ENCODE results near the gene PIK3CB. TPM values are rescaled to one million over a fixed set of nuclear protein-coding genes. Genes with fewer than 3 reads are reported as not detected.
"Not testable (repeated sequence)": the region's sequence is repeated elsewhere in the genome, so short reads cannot be mapped to it uniquely, and the experiment has no call there.

PIK3CB gene
- total and polyA plus RNA-seq, 7 donors = 5.8 to 46.3 (median 18.1) TPM

DNA sequence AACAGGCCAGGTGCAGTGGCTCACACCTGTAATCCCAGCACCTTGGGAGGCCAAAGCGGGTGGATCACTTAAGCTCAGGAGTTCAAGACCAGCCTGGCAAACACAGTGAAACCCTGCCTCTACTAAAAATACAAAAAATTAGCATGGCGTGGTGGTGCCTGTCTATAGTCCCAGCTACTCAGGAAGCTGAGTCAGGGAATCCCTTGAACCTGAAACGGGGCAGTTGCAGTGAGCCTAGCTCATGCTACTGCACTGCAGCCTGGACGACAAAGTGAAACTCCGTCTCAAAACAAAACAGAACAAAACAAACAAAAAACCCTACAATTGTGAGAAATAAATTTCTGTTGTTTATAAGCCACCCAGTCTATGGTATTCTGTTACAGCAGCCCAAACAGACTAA, 94.7 kb downstream of the PIK3CB start:
- H3K36me3 ChIP-seq (ENCODE audit: insufficient read depth in 1 of 2, low read depth in 1 of 2) = peaks cover 6 to 22% of the 10 kb centered on the region in 2 donors
- TF ChIP-seq, protein P1, sequence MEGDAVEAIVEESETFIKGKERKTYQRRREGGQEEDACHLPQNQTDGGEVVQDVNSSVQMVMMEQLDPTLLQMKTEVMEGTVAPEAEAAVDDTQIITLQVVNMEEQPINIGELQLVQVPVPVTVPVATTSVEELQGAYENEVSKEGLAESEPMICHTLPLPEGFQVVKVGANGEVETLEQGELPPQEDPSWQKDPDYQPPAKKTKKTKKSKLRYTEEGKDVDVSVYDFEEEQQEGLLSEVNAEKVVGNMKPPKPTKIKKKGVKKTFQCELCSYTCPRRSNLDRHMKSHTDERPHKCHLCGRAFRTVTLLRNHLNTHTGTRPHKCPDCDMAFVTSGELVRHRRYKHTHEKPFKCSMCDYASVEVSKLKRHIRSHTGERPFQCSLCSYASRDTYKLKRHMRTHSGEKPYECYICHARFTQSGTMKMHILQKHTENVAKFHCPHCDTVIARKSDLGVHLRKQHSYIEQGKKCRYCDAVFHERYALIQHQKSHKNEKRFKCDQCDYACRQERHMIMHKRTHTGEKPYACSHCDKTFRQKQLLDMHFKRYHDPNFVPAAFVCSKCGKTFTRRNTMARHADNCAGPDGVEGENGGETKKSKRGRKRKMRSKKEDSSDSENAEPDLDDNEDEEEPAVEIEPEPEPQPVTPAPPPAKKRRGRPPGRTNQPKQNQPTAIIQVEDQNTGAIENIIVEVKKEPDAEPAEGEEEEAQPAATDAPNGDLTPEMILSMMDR (IDR thresholded peaks at IDR 0.05) = no peak
- H3K9me3 ChIP-seq = no peaks in the 10 kb centered on the region
- no peak overlapping the region for H3K4me3 ChIP-seq
- H3K4me1 ChIP-seq = no peaks in the 10 kb centered on the region
- intact Hi-C loops (cut with DNase I) = no loop called here
- 86 to 91% (median 90%) methylated on average over 5 of the region's 5 CpGs for WGBS, 3 donors
- H3K27ac ChIP-seq = no peak overlapping the region
- H3K27me3 ChIP-seq (ENCODE audit: insufficient read depth in 3 of 3, low read length in 2 of 3) = no peaks in the 10 kb centered on the region
- no peak for DNase-seq
- ATAC-seq = no peak

DNA sequence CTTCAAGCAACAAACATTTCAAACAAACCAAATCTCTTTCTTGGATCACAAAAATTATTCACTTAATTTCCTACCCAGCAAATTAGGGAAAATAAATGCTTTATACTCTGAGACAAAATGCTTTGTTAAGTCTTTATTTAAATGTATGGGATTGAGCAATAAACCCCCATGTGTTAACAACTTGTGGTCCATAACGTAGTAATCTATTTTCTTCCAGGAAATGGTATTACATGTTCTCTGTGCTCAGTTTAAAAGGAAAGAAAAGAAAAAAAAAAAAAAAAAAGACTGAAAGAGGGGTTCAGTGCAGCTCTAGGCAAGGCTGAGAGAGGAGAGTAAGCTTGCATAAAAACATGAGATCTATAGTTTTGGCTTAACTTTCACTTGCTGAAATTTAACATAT, 102.3 kb downstream of the PIK3CB start:
- intact Hi-C loops (cut with DNase I) = no loop called here
- 71 to 86% (median 77%) methylated on average over 1 of the region's 1 CpG for WGBS, 3 donors

GRCh38 chr3:138726946-138727730, 107.6 kb downstream of the PIK3CB start:
- Histone ChIP-seq H3K27me3 (ENCODE audit: insufficient read depth in 3 of 3, low read length in 2 of 3) (no peaks in the 10 kb centered on the region), H3K27ac (no peak overlapping the region), H3K9me3 (no peaks in the 10 kb centered on the region), H3K4me1 (no peaks in the 10 kb centered on the region), H3K36me3 (ENCODE audit: insufficient read depth in 1 of 2, low read depth in 1 of 2) (peaks cover 0 to 9% of the 10 kb centered on the region in 2 donors), H3K4me3 (no peak overlapping the region)
- TF ChIP-seq, protein P1 (IDR thresholded peaks at IDR 0.05) = no peak
- intact Hi-C loops (cut with DNase I) = no loop called here
- DNase-seq = no peak
- WGBS, 3 donors = 91 to 94% (median 92%) methylated on average over 5 of the region's 5 CpGs
- ATAC-seq = no peak

More for the DNA sequence above, 102.3 kb downstream of the PIK3CB start:
- no peak overlapping the region for H3K27ac ChIP-seq
- ATAC-seq (no peak), DNase-seq (no peak)
- H3K27me3 ChIP-seq (ENCODE audit: insufficient read depth in 3 of 3, low read length in 2 of 3) = no peaks in the 10 kb centered on the region
- H3K4me1 ChIP-seq = no peaks in the 10 kb centered on the region
- H3K36me3 ChIP-seq (ENCODE audit: insufficient read depth in 1 of 2, low read depth in 1 of 2) = peaks cover 0 to 32% of the 10 kb centered on the region in 2 donors
- H3K9me3 ChIP-seq = no peaks in the 10 kb centered on the region
- TF ChIP-seq, protein P1 (IDR thresholded peaks at IDR 0.05) = no peak
- no peak overlapping the region for H3K4me3 ChIP-seq

GRCh38 chr3:138726042-138726441, 108.7 kb downstream of the PIK3CB start:
- H3K9me3 ChIP-seq; H3K4me3 ChIP-seq; intact Hi-C loops (cut with DNase I); H3K27ac ChIP-seq; H3K36me3 ChIP-seq (ENCODE audit: insufficient read depth in 1 of 2, low read depth in 1 of 2); DNase-seq; H3K27me3 ChIP-seq (ENCODE audit: insufficient read depth in 3 of 3, low read length in 2 of 3); H3K4me1 ChIP-seq; ATAC-seq: not testable (repeated sequence)
- WGBS, 3 donors = 81 to 91% (median 86%) methylated on average over 2 of the region's 2 CpGs

- Histone ChIP-seq H3K36me3 (ENCODE audit: insufficient read depth in 1 of 2, low read depth in 1 of 2) (no peaks in the 10 kb centered on the region), H3K27ac (no peak overlapping the region), H3K27me3 (ENCODE audit: insufficient read depth in 3 of 3, low read length in 2 of 3) (no peaks in the 10 kb centered on the region), H3K9me3 (no peaks in the 10 kb centered on the region), H3K4me3 (no peak overlapping the region), H3K4me1 (no peaks in the 10 kb centered on the region)
- WGBS, 3 donors = 42 to 72% (median 57%) methylated on average over 2 of the region's 2 CpGs
- intact Hi-C loops (cut with DNase I) = no loop called here
- TF ChIP-seq, protein P1 (IDR thresholded peaks at IDR 0.05) = no peak
- DNase-seq (no peak), ATAC-seq (no peak)
Measured at GRCh38 chr3:138725116-138725515, 109.6 kb downstream of the PIK3CB start.

Data from psoas muscle (tissue), 8 donors.